ENCODE data around the gene HPGDS.

GRCh38 chr4:94348666-94349065 lies 6.0 kb upstream of the HPGDS start:
- TF ChIP-seq EZH2 (IDR thresholded peaks at IDR 0.05) (no peak), FOXP2 (optimal IDR thresholded peaks at IDR 0.05; ENCODE audit: control extremely low read depth, extremely low read length, insufficient read depth) (no peak)
